Cerebellar nuclear complex (tissue), 1 donor: ENCODE results near the gene PLOD2.

ENCODE experiments used
- DNase-seq, 2 experiments: peaks; one replicate each; lab custom pipeline; 2025; lab: John Stamatoyannopoulos, UW

PLOD2 gene

GRCh38 chr3:146166415-146166821 is 5.4 kb upstream of the PLOD2 start:
- DNase-seq: no peak

GRCh38 chr3:146165877-146166276 is 4.9 kb upstream of the PLOD2 start:
- DNase-seq: no peak

- DNase-seq: no peak
These were observed 4.2 kb upstream of the PLOD2 start for GRCh38 chr3:146164971-146165769.

GRCh38 chr3:146164506-146164905 is 3.5 kb upstream of the PLOD2 start:
- no peak for DNase-seq

- no peak for DNase-seq
These were observed 3.1 kb upstream of the PLOD2 start for GRCh38 chr3:146164071-146164470.

- DNase-seq: no peak
These were observed 2.6 kb upstream of the PLOD2 start for GRCh38 chr3:146163584-146163983.

GRCh38 chr3:146162561-146162960 is 1.6 kb upstream of the PLOD2 start:
- DNase-seq: no peak

GRCh38 chr3:146161663-146162002 is 649 bp upstream of the PLOD2 start:
- no peak for DNase-seq

GRCh38 chr3:146160321-146160963 is 542 bp downstream of the PLOD2 start:
- DNase-seq: peak in 1 of 2 experiments; percentile 51

- no peak for DNase-seq
These were observed 1.2 kb downstream of the PLOD2 start for GRCh38 chr3:146159616-146160320.

- no peak for DNase-seq
These were observed 1.9 kb downstream of the PLOD2 start for GRCh38 chr3:146159037-146159436.

- no peak for DNase-seq
These were observed 3.5 kb downstream of the PLOD2 start for GRCh38 chr3:146157325-146158060.

- no peak for DNase-seq
These were observed 4.2 kb downstream of the PLOD2 start for GRCh38 chr3:146156666-146157314.

- DNase-seq: no peak
These were observed 4.9 kb downstream of the PLOD2 start for GRCh38 chr3:146156095-146156494.

GRCh38 chr3:146154995-146155394 is 6.0 kb downstream of the PLOD2 start:
- DNase-seq: no peak

- DNase-seq: no peak
These were observed 6.7 kb downstream of the PLOD2 start for GRCh38 chr3:146154316-146154715.

- DNase-seq: no peak
These were observed 7.6 kb downstream of the PLOD2 start for GRCh38 chr3:146153429-146153828.

- DNase-seq: no peak
These were observed 8.2 kb downstream of the PLOD2 start for GRCh38 chr3:146152834-146153233.

- no peak for DNase-seq
These were observed 12.5 kb downstream of the PLOD2 start for GRCh38 chr3:146148468-146148931.

- no peak for DNase-seq
These were observed 15.3 kb downstream of the PLOD2 start for GRCh38 chr3:146145642-146146041.

- no peak for DNase-seq
These were observed 18.2 kb downstream of the PLOD2 start for GRCh38 chr3:146142757-146143156.
